HL-60 (cell line): ENCODE measurements around the gene TNFRSF17.

Experiments
- DNase-seq, 2 experiments: peaks; one replicate each; pipeline ENCODE4 v3.0.0-alpha.2; 2010 to 2020; ENCODE audit warnings: low read depth in 1 of 2, low spot score in 1 of 2
- H3K27ac ChIP-seq: fragments of 250-450 bp; sonication (Bioruptor Pico); replicated peaks from 2 replicates; pipeline ENCODE4 v1.5.1; 2020; ENCODE audit warnings: mild to moderate bottlenecking, moderate library complexity
- H3K27me3 ChIP-seq: fragments of 250-450 bp; sonication (Bioruptor Pico); 2 replicates; pipeline ENCODE4 v1.5.1; 2021; ENCODE audit warnings: mild to moderate bottlenecking, moderate library complexity; ENCODE audit not compliant: insufficient read depth, poor library complexity, severe bottlenecking
- H3K4me3 ChIP-seq: replicated peaks from 2 replicates; pipeline ENCODE4 v1.5.1; 2011; ENCODE audit warnings: mild to moderate bottlenecking, control low read depth, low read length; ENCODE audit not compliant: insufficient read depth
- CTCF ChIP-seq: IDR thresholded peaks from one replicate; pipeline ENCODE4 v1.5.1; 2011; ENCODE audit warnings: low read length, control low read depth, inconsistent platforms; ENCODE audit not compliant: insufficient read depth
- GABPA ChIP-seq: IDR thresholded peaks from 2 replicates; pipeline ENCODE4 v1.6.1; 2012; ENCODE audit warnings: low read depth
- POLR2AphosphoS5 ChIP-seq: IDR thresholded peaks from 2 replicates; pipeline ENCODE4 v1.6.1; 2012; ENCODE audit warnings: low read depth
- REST ChIP-seq: IDR thresholded peaks from 2 replicates; pipeline ENCODE4 v1.6.1; 2012; ENCODE audit warnings: low read depth; ENCODE audit not compliant: insufficient replicate concordance
- SPI1 ChIP-seq: IDR thresholded peaks from 2 replicates; pipeline ENCODE4 v1.6.1; 2012; ENCODE audit warnings: low read depth, mild to moderate bottlenecking, borderline replicate concordance

TNFRSF17 gene

GRCh38 chr16:11979013-11979672 is 14.1 kb downstream of the TNFRSF17 start:
- no peak for DNase-seq
- no peak overlapping the region for H3K4me3 ChIP-seq
- no peak overlapping the region for H3K27ac ChIP-seq
- no peaks in the 10 kb centered on the region for H3K27me3 ChIP-seq
- no peak for TF ChIP-seq CTCF
- TF ChIP-seq GABPA = no peak

- H3K27ac ChIP-seq = no peak overlapping the region
- DNase-seq = no peak
- H3K4me3 ChIP-seq = no peak overlapping the region
- H3K27me3 ChIP-seq = no peaks in the 10 kb centered on the region
- TF ChIP-seq SPI1 (no peak), CTCF (no peak), REST (no peak), GABPA (no peak), POLR2AphosphoS5 (no peak)
Measured at GRCh38 chr16:11980136-11980844, 15.3 kb downstream of the TNFRSF17 start.

GRCh38 chr16:11985250-11985649 is 20.2 kb downstream of the TNFRSF17 start:
- no peak overlapping the region for H3K27ac ChIP-seq
- H3K27me3 ChIP-seq = no peaks in the 10 kb centered on the region
- H3K4me3 ChIP-seq = no peak overlapping the region
- DNase-seq = no peak
- TF ChIP-seq SPI1 = no peak
- TF ChIP-seq GABPA = no peak
- TF ChIP-seq POLR2AphosphoS5 = no peak
- no peak for TF ChIP-seq REST
- no peak for TF ChIP-seq CTCF
